HG03442 (cell line): Measurements from ENCODE around the gene EPHX1.

Source experiments
- ATAC-seq: cut with Tn5 transposase; IDR thresholded peaks from one replicate; pipeline ENCODE4 v1.9.1; 2021; ENCODE audit warnings: mild to moderate bottlenecking, moderate library complexity; ENCODE audit not compliant: unreplicated experiment

The EPHX1 gene

GRCh38 chr1:225860107-225860506 lies 50.2 kb downstream of the EPHX1 start:
- no peak for ATAC-seq

- ATAC-seq, result no peak
Observed at GRCh38 chr1:225860876-225861441, 51.0 kb downstream of the EPHX1 start.

GRCh38 chr1:225861834-225862580 lies 52.1 kb downstream of the EPHX1 start:
- ATAC-seq, result no peak

GRCh38 chr1:225862581-225862950 lies 52.6 kb downstream of the EPHX1 start:
- ATAC-seq, result no peak

GRCh38 chr1:225863167-225863566 lies 53.2 kb downstream of the EPHX1 start:
- no peak for ATAC-seq

- ATAC-seq, result no peak
Observed at GRCh38 chr1:225865514-225865913, 55.6 kb downstream of the EPHX1 start.

- ATAC-seq, result no peak
Observed at GRCh38 chr1:225866061-225866837, 56.3 kb downstream of the EPHX1 start.

GRCh38 chr1:225866981-225867380 lies 57.1 kb downstream of the EPHX1 start:
- no peak for ATAC-seq

GRCh38 chr1:225868631-225869330 lies 58.9 kb downstream of the EPHX1 start:
- ATAC-seq, result no peak

- no peak for ATAC-seq
Observed at GRCh38 chr1:225870911-225871310, 61.0 kb downstream of the EPHX1 start.

- no peak for ATAC-seq
Observed at GRCh38 chr1:225871359-225872074, 61.6 kb downstream of the EPHX1 start.

- ATAC-seq, result no peak
Observed at GRCh38 chr1:225872075-225872430, 62.1 kb downstream of the EPHX1 start.

- ATAC-seq, result no peak
Observed at GRCh38 chr1:225873281-225873850, 63.4 kb downstream of the EPHX1 start.

GRCh38 chr1:225874431-225874830 lies 64.5 kb downstream of the EPHX1 start:
- no peak for ATAC-seq

- no peak for ATAC-seq
Observed at GRCh38 chr1:225875044-225875815, 65.3 kb downstream of the EPHX1 start.

GRCh38 chr1:225876900-225877510 lies 67.1 kb downstream of the EPHX1 start:
- no peak for ATAC-seq

- no peak for ATAC-seq
Observed at GRCh38 chr1:225877580-225877979, 67.7 kb downstream of the EPHX1 start.

GRCh38 chr1:225878282-225878681 lies 68.4 kb downstream of the EPHX1 start:
- ATAC-seq, result no peak

- no peak for ATAC-seq
Observed at GRCh38 chr1:225879521-225880221, 69.7 kb downstream of the EPHX1 start.
